ENCODE measurements around the gene PDZD2.

PDZD2 gene

GRCh38 chr5:31965227-31965626 is 326.3 kb downstream of the PDZD2 start:
- DNase-seq, result no peak
- TF ChIP-seq GATA1 (IDR thresholded peaks at IDR 0.05; ENCODE audit: low read depth, low read length) (no peak), POLR2A (IDR thresholded peaks at IDR 0.05; ENCODE audit: low read length) (no peak)

- no peak for DNase-seq
- TF ChIP-seq GATA1 (IDR thresholded peaks at IDR 0.05; ENCODE audit: low read depth, low read length) (no peak), POLR2A (IDR thresholded peaks at IDR 0.05; ENCODE audit: low read length) (no peak)
Observed at GRCh38 chr5:31966936-31967335, 328.0 kb downstream of the PDZD2 start.

- TF ChIP-seq POLR2A (IDR thresholded peaks at IDR 0.05; ENCODE audit: low read length) (no peak), GATA1 (IDR thresholded peaks at IDR 0.05; ENCODE audit: low read depth, low read length) (no peak)
- no peak for DNase-seq
Observed at GRCh38 chr5:31967461-31967860, 328.5 kb downstream of the PDZD2 start.

DNA sequence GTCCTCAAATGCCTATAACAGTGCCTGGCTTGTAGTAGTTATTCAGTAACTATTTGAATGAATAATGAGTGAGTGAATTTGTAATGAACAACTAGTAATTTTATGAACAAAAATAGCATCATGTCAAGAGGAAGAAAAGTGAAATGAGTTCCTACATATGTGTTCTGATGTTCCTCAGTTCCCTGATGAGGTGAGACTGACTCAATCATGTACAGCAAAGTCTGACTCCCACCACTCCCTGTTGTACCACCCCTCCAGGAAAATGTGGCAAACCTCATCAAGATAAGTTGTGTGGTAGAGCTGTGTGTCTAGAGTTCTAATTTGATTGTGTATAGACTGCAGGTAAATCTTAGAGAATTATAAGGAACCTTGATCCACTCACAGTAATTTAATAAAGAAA is 333.6 kb downstream of the PDZD2 start:
- TF ChIP-seq GATA1 (IDR thresholded peaks at IDR 0.05; ENCODE audit: low read depth, low read length), result no peak
- no peak for TF ChIP-seq POLR2A (IDR thresholded peaks at IDR 0.05; ENCODE audit: low read length)
- no peak for DNase-seq

GRCh38 chr5:31975189-31975612 is 336.3 kb downstream of the PDZD2 start:
- DNase-seq, result peak in 1 of 2 experiments; percentile 7

DNA sequence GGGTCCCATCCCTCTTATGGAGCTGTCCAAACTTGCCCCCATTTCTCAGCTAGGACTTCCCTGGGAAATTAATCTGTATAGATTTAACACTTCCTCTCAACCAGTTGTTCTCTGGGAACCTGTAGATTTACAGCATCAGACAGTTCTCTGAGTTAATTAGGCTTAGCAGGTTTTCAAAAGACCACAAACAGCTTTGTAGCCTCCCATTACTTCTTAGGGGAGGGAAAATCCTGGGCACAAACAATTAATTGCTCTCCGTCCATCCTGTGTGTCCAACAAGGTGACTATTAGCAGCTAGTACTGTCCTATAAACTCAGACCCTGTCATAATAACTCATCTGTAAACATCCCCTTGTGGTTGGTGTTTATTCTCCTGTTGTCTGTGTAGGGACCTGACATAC is 337.2 kb downstream of the PDZD2 start:
- TF ChIP-seq POLR2A (IDR thresholded peaks at IDR 0.05; ENCODE audit: low read length), result no peak
- TF ChIP-seq GATA1 (IDR thresholded peaks at IDR 0.05; ENCODE audit: low read depth, low read length), result no peak
- DNase-seq, result no peak

DNA sequence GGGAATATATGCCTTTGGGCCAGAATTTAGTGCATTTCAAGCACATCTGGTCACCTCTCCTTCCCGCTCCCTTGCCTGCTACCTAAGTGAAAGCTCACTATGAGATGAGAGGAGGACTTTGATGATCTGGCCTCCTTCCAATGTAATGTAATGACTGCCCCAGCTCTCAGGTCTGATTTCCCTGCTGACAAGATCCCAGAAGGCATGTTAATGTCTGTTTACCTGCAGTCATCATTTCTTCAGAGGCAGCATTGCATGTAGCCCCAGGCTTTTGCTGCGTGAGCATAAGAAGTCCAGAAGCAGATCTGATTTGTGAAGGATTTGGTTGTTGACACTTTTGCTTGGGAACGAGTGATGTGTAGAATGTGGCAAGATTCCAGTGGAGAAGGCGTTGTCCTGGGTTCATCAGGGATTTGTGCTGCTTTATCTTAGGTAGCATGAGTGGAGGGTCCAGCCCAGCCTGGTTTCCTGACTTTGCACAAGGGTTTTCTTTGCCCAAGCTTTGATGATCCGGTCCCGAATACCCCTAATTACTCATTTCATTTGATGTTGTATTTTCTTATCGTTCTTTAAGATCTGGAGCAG is 342.5 kb downstream of the PDZD2 start:
- DNase-seq, result no peak
- TF ChIP-seq GATA1 (IDR thresholded peaks at IDR 0.05; ENCODE audit: low read depth, low read length) (no peak), POLR2A (IDR thresholded peaks at IDR 0.05; ENCODE audit: low read length) (no peak)

DNA sequence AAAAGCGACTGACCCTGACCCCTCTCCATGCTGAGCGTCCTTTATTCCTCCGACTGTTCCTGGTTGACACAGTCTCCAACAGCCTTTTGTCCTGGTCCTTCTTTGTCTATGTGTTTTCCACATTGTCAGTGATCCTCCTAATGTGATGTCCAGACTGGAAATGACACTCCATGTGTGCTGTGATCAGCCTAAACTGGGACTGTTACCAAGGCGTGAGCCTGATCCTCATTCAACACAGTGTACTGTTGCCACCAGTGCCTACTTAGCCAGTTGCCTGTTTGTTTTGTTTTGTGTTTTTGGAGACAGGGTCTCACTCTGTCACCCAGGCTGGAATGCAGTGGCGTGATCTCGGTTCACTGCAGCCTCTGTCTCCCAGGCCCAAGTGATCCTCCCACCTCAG is 343.1 kb downstream of the PDZD2 start:
- no peak for TF ChIP-seq POLR2A (IDR thresholded peaks at IDR 0.05; ENCODE audit: low read length)
- no peak for TF ChIP-seq GATA1 (IDR thresholded peaks at IDR 0.05; ENCODE audit: low read depth, low read length)

DNA sequence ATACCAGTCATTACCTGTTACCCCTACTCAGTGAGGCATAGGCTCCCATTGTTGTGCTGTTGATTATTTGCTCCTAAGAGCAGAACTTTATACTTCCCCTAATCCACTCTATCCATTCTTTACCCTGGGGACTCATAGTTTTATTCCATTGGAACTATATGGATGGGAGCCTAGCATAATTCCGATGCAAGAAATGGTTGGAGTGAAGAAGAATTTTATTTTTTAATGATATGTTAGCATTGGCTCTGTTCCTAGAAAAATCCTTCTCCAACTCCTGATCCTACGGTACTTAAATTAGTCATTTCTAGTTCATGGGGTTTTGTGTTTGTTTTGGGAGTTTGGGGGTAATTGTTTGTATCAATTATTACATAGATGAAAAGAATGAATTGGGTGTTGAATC is 343.7 kb downstream of the PDZD2 start:
- no peak for TF ChIP-seq GATA1 (IDR thresholded peaks at IDR 0.05; ENCODE audit: low read depth, low read length)
- no peak for TF ChIP-seq POLR2A (IDR thresholded peaks at IDR 0.05; ENCODE audit: low read length)
- DNase-seq, result no peak

More for the DNA sequence above, 343.1 kb downstream of the PDZD2 start:
- DNase-seq, result no peak

- DNase-seq, result no peak
Observed at GRCh38 chr5:31983851-31984250, 344.9 kb downstream of the PDZD2 start.

GRCh38 chr5:31984691-31985090 is 345.8 kb downstream of the PDZD2 start:
- TF ChIP-seq GATA1 (IDR thresholded peaks at IDR 0.05; ENCODE audit: low read depth, low read length), result no peak
- TF ChIP-seq POLR2A (IDR thresholded peaks at IDR 0.05; ENCODE audit: low read length), result no peak
- DNase-seq, result no peak

More at GRCh38 chr5:31983851-31984250, 344.9 kb downstream of the PDZD2 start:
- TF ChIP-seq GATA1 (IDR thresholded peaks at IDR 0.05; ENCODE audit: low read depth, low read length) (no peak), POLR2A (IDR thresholded peaks at IDR 0.05; ENCODE audit: low read length) (no peak)

GRCh38 chr5:31986101-31986500 is 347.2 kb downstream of the PDZD2 start:
- DNase-seq, result no peak
- TF ChIP-seq GATA1 (IDR thresholded peaks at IDR 0.05; ENCODE audit: low read depth, low read length) (no peak), POLR2A (IDR thresholded peaks at IDR 0.05; ENCODE audit: low read length) (no peak)

DNA sequence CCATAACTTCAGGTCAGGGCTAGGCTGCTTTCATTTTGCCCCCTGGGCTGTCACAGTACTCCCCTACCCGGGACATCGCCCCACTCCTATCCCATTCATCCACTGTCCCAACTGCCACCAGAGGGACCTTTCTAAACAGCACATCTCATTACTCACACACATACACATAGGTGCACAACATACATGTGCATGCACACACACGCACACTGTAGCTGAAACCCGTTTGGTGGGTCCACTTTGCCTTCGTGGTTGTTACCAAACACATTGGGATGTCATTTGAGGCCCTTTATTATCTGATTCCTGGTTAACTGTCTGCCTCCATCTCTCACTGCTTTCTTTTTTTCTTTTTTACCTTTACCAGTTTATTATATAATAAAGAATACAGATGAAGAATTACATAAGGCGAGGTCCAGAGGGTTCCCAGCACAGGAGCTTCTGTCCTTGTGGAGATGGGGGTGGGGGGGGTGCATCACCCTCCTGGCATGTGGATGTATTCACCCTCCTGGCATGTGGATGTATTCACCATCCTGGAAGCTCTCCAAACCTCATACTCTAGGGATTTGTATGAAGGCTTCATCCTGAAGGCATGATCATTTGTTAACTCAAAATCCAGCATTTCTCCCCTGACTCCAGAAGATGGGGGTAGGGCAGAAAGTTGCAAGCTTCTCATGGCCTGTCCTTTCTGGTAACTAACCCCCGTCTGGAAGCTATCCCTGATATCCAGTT is 349.2 kb downstream of the PDZD2 start:
- no peak for TF ChIP-seq POLR2A (IDR thresholded peaks at IDR 0.05; ENCODE audit: low read length)
- no peak for TF ChIP-seq GATA1 (IDR thresholded peaks at IDR 0.05; ENCODE audit: low read depth, low read length)
- no peak for DNase-seq

GRCh38 chr5:31990081-31990650 is 351.2 kb downstream of the PDZD2 start:
- no peak for DNase-seq
- TF ChIP-seq POLR2A (IDR thresholded peaks at IDR 0.05; ENCODE audit: low read length), result no peak

- TF ChIP-seq GATA1 (IDR thresholded peaks at IDR 0.05; ENCODE audit: low read depth, low read length) (no peak), POLR2A (IDR thresholded peaks at IDR 0.05; ENCODE audit: low read length) (no peak)
- no peak for DNase-seq
Observed at GRCh38 chr5:31990701-31991110, 351.8 kb downstream of the PDZD2 start.
